ENCODE measurements around the gene DMRTB1.
"Not testable (repeated sequence)": the region's sequence is repeated elsewhere in the genome, so short reads cannot be mapped to it uniquely, and the experiment has no call there.

DMRTB1 gene

DNA sequence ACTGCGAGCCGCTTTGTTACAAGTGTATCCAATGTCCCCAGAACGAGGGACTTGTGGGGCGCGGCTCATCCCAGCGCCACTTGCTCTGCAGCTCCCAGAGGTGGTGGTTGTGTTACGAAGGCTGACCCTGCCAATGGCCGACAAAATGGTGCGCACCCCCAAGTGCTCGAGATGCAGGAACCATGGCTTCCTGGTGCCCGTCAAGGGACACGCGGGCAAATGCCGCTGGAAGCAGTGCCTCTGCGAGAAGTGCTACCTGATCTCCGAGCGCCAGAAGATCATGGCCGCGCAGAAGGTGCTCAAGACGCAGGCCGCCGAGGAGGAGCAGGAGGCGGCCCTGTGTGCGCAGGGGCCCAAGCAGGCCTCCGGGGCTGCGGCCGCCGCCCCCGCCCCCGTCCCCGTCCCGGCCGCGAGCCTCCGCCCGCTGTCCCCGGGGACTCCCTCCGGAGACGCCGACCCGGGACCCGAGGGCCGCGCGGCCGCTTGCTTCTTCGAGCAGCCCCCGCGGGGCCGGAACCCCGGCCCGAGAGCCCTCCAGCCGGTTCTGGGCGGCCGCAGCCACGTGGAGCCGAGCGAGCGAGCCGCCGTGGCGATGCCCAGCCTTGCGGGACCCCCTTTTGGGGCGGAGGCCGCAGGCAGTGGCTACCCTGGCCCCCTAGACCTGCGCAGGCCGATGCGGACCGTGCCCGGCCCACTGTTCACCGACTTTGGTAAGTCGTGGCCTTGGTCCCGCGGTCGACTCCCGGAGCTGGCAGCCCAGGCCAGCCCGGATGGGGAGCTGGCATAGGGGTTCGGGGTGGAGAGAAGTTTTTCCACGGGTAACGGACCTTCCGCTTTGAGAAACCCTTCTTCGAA is at the start of gene DMRTB1:
Gene DMRTB1 (plus strand): TSS at position 79 of the 855 bp plus-strand sequence. CDS start 55 bp downstream, at position 134.
- no peak for DNase-seq (ENCODE audit: low spot score)

GRCh38 chr1:53409695-53410094 is 49.5 kb upstream of the DMRTB1 start:
- DNase-seq (ENCODE audit: low spot score) = no peak

DNA sequence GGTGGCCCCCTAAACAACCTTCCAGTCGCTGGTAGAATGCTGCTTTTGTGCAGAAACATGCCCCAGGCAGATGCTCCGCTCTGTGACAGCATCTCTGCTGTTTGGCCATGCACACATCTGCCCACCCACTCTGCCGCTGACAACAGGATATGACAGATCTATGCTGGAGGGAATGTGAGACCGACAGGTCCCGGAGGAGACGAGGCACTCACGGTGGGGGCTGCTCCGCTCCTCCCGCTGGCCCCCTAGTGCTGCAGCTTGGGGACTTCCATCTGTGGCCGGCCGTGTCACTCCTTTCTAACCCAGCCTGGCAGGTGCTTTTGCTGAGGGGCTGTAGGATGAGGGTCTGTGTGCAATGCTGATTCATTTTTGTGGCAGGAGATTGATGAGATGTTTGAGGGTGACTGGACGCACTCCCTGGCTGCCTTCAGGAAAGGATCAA is 49.1 kb upstream of the DMRTB1 start:
- no peak for DNase-seq (ENCODE audit: low spot score)

DNA sequence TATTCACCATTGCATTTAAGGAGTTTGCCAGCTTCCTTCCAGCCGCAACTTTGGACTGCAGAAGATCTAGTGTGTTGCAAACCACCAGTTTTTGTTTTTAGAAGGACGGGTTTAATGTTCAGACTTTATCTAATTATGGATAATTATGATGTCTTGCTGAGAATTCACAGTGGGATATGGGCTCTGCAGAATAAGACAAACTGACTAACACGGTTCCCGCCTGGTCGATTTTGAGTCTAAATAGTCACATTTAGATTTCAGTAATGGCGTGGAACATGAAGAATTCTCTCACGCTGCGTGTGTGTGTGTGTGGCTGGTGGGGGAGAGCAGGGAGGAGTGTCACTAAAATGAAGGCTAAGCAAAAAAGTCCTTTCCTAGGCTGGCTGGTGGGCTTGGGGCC is 48.5 kb upstream of the DMRTB1 start:
- no peak for DNase-seq (ENCODE audit: low spot score)

DNA sequence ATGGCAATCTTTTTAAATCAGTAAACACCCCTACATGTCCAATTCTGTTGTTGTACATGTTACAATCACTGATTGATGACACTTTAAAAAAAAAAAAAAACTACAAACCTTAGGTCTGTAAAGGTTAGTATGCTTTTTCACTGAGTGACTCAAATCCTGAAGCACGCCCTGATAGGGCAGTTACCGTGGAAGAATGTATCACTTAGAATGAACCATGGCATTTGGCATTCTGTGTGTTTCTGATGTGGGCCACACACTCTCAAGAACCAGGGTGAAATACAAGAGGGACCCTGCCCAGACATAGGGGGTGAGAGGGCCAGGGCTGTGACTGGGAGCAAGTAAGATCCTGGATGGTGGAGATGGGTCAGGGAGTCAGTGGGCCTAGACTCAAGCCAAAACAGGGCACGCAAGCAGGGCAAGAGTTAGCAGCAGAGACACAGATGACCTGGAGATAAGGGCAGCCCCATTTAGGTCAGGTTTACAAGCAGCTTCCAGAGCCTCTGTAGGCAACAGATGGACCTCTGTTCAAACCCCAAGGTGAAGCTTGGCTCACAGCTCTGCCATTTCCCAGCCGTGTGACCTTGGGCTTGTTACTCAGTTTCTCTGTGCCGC is 47.6 kb upstream of the DMRTB1 start:
- DNase-seq (ENCODE audit: low spot score) = no peak

DNA sequence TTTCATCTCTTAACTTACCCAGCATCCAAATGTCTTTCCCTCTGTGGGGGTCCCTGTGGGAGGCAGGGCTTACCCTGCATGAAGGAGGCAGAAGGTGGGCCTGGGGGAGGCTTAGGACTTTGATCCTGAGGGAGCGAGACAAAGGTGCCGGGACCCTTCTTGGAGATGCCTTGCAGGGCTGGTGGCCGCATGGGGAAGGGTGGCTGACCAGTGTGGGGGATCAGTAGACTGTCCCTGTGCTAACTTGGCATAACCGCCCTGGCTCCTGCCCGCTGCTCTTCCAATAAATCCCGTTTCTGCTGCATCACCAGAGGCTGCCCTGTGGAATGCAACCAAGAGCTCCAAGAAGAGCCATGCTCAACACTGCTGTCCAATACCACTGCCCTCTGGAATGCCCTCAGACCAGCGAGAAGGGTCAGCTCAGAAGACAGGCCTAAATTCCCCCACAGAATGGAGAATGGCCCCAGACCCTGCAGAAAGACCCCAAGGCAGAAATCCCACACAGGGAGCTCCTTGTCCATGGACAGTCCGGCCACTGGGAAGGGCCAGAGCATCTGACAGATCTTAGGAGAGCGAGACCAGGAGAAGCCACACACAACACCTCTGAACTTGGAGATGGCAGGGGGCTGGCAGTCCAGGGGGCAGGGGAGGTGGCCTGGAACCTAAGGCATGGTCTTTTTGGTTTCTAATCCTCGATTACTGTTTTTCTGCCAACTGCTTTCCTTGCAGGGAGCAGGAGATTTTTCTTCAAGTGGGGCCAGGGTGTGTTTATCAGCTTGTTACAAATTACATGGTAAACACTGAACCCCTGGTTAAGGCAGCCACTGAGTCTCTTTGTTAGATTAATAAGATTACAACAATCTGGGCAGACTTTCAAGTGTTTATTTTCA is 46.7 kb upstream of the DMRTB1 start:
- no peak for DNase-seq (ENCODE audit: low spot score)

DNA sequence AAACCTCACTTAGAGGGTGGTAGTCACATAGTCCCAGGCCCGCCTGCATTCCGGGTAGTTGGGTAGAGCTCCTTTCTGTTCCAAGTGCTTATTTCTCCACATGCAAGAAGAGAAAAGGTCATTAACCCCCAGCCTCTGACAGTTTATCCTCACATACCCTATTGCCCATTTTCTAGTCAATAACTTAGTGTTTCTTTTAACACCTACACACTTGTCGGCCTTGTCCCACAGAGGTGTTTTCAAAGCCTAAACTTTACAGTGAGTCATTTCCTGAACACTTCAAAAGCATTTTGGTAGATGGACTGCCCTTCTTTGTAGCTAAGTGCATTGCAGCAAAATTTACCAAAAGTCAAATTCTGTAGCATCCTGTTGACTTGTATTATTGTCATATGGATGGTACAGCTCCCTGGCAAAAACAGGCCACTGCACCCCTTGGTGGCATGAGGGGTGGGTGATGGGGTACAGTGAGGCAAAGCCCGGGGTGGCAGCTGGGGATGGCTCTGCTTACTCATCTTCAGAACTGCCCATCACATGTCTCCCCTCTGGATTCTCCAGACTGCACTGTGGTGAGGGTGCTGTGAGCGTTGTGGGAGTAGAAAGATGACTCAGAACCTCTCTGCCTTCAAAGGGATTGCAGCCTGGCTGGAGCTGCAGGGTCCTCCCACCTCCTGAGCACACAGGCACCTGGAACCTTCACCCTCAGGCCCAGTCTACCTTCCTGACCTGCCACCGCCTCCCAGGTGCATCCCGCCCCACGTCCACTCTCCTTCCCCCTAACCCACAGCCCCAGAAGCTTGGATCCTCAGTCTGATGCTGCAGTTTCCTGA is 45.8 kb upstream of the DMRTB1 start:
- no peak for DNase-seq (ENCODE audit: low spot score)

DNA sequence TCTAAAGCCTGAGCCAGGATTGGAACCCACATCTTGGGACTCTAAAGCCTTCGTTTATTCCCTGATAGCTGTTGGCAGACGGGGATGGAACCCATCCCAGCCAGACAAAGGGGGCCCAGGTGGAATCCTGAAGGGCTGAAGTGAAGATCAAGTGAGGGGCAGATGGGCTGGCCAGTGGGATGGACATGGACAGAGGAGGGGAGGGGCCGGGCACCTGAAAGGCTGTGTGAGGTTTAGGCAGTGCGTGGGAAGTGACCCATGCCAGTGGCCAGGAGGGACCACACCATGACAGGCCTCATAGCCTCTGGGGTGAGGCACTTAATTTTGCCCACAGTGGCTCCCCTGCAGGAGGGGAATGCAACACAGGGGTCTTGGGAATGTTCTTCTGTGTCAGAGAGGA is 44.6 kb upstream of the DMRTB1 start:
- DNase-seq (ENCODE audit: low spot score) = no peak

DNA sequence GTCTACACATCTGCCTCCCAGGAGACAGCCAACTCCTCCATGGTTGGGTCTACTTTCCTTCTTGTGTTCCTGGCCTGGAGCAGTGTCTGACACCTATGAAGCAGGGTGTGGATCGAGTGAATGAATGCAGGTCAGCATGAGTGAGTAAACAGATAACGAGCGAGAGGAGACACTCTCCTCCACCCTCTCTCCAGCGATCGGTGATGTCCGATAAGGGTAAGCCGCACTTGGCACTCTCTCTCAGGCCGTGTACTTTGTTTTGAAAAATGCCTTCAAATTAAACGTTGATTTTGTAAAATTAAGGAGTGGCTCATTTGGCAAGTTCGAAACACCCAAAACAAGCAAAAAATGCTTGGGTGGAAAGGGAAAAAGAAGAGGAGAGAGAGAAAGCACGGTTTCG is 43.8 kb upstream of the DMRTB1 start:
- no peak for DNase-seq (ENCODE audit: low spot score)

GRCh38 chr1:53416269-53416813 is 42.9 kb upstream of the DMRTB1 start:
- no peak for DNase-seq (ENCODE audit: low spot score)

DNA sequence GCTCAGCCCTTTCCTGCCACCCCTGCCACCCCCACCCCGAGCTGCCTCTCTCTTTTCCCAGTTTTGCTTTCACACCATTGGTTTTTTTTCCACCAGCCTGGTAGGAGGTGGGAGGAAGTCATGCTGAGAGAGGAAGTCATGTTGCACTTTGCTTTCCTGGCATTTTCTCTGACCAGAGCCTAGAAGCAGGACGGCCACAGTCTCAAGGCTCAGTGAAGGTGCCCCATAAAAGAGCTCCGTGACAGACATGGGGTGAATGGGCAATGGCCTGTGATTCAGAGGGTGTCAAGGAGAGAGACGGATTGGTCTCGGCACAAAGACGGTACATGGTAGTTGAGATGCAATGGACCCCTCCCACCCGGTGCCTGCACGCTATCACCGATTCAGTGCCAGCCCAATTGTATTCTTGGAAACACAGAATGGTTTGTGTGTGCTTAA is 42.1 kb upstream of the DMRTB1 start:
- DNase-seq (ENCODE audit: low spot score) = no peak

DNA sequence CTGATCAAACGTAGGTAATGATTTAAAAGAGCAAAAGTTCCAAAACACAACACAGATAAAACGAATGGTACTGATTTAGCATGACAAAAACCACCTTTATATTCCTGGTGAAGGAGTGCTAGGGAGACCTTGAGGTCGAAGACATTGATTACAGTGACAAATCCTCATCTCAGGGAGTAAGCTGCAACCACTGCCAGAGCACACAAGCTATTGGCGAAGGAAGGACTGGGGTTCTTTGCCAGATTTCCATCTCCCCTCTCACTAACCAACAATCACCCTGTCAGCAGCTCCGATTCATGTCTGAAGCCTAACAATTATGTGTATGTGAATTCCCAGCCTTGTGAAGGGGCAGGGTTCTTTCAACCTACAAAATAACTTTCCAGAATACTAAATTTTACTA is 40.2 kb upstream of the DMRTB1 start:
- no peak for DNase-seq (ENCODE audit: low spot score)

- DNase-seq (ENCODE audit: low spot score) = no peak
Measured at GRCh38 chr1:53420341-53420740, 38.9 kb upstream of the DMRTB1 start.

DNA sequence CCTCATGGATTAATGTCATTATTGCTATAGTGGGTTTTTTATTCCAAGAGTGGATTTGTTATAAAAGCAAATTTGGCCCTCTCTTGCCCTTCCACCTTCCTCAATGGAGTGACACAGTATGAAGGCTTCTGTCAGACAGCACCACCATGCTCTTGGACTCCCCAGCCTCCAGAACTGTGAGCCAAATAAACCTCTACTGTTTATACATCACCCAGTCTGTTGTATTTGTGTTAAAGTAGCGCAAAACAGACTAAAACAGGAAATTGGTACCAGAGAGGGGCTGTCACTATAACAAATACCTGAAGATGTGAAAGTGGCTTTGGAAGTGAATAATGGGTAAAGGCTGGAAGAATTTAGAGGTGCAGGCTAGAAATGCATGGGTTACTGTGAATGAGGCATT is 38.0 kb upstream of the DMRTB1 start:
- DNase-seq (ENCODE audit: low spot score) = no peak

- no peak for DNase-seq (ENCODE audit: low spot score)
Measured at GRCh38 chr1:53430261-53430660, 28.9 kb upstream of the DMRTB1 start.

GRCh38 chr1:53430779-53431178 is 28.4 kb upstream of the DMRTB1 start:
- no peak for DNase-seq (ENCODE audit: low spot score)

- DNase-seq (ENCODE audit: low spot score) = no peak
Measured at GRCh38 chr1:53431244-53431643, 28.0 kb upstream of the DMRTB1 start.

DNA sequence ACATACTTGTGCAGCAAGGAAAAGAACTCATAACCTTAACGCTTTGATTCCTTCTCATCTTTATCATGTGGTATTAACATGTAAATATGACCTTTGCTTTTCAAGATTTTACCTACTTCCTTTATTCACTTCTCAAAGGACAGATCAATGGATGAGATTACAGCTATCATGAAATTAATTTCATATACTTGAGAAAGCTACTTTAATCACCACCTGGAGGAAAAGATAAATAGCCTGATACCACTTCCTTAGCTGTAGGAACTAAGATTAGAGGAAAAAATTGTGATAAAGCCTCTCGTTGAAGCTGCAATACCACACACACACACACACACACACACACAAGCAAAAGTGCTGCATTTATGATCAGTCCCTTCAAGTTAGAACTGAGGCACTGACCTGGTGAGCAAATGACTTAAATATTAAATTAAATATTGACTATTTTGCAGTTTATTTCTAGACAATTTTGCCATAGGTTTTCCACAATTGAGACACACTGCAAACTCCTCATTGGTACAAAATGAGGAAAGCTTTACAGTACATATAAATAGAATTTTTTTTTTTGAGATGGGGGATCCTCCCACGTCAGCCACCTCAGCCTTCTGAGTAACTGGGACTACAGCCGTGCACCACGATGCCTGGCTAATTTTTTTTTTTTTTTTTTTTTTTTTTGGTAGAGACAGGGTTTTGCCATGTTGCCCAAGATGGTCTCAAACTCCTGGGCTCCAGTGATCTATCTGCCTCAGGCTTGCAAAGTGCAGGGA is 27.2 kb upstream of the DMRTB1 start:
- no peak for DNase-seq (ENCODE audit: low spot score)

DNA sequence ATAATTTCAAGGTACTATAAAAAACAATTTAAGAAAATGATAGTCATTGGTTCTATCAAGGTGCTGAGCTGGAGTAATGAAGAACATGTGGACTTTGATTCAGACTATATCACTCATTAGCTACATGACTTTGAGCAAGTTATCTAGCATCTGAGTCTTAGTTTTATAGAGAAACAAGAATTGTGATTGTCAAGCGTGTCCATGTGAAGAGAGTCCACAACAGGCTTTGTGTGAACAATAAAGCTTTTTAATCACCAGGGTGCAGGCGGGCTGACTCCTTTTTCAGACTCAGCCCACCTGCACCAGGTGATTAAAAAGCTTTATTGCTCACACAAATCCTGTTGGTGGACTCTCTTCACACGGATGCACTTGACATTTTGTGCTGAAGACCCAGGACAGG is 26.6 kb upstream of the DMRTB1 start:
- no peak for DNase-seq (ENCODE audit: low spot score)

- DNase-seq (ENCODE audit: low spot score) = not testable (repeated sequence)
Measured at GRCh38 chr1:53434405-53435007, 24.7 kb upstream of the DMRTB1 start.

Data from germinal center (tissue), 1 donor.